ENCODE results near the gene MIDN.

DNA sequence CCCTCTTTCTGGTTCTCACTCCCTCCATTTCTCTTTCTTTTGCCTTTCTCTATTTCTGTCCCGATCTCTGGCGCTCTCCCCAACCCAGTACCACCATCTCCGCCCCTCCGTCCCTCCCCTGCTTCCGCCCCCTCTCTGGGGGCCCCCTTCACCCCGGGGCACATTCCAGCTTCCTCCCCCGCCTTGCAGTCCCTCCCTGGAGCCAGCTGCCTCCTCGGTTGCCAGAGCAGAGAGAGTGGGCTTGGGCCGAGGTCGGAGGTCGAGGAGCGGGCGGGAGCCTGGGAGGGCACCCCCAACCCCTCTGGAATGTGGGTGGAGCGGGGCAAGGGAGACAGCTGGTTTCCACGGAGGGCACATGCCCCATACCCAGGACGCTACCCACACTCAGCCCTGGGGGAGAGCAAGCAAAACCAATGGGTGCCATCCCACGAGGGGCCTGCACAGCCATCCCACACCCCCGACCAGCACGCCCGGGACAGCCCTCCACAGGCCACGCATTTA is 14.3 kb downstream of the MIDN start:
- TF ChIP-seq, protein P1, sequence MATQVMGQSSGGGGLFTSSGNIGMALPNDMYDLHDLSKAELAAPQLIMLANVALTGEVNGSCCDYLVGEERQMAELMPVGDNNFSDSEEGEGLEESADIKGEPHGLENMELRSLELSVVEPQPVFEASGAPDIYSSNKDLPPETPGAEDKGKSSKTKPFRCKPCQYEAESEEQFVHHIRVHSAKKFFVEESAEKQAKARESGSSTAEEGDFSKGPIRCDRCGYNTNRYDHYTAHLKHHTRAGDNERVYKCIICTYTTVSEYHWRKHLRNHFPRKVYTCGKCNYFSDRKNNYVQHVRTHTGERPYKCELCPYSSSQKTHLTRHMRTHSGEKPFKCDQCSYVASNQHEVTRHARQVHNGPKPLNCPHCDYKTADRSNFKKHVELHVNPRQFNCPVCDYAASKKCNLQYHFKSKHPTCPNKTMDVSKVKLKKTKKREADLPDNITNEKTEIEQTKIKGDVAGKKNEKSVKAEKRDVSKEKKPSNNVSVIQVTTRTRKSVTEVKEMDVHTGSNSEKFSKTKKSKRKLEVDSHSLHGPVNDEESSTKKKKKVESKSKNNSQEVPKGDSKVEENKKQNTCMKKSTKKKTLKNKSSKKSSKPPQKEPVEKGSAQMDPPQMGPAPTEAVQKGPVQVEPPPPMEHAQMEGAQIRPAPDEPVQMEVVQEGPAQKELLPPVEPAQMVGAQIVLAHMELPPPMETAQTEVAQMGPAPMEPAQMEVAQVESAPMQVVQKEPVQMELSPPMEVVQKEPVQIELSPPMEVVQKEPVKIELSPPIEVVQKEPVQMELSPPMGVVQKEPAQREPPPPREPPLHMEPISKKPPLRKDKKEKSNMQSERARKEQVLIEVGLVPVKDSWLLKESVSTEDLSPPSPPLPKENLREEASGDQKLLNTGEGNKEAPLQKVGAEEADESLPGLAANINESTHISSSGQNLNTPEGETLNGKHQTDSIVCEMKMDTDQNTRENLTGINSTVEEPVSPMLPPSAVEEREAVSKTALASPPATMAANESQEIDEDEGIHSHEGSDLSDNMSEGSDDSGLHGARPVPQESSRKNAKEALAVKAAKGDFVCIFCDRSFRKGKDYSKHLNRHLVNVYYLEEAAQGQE (IDR thresholded peaks at IDR 0.05; ENCODE audit: insufficient read depth in 1 of 2, low read depth in 2 of 2, low read length in 1 of 2) = no peak
- TF ChIP-seq, protein P2, sequence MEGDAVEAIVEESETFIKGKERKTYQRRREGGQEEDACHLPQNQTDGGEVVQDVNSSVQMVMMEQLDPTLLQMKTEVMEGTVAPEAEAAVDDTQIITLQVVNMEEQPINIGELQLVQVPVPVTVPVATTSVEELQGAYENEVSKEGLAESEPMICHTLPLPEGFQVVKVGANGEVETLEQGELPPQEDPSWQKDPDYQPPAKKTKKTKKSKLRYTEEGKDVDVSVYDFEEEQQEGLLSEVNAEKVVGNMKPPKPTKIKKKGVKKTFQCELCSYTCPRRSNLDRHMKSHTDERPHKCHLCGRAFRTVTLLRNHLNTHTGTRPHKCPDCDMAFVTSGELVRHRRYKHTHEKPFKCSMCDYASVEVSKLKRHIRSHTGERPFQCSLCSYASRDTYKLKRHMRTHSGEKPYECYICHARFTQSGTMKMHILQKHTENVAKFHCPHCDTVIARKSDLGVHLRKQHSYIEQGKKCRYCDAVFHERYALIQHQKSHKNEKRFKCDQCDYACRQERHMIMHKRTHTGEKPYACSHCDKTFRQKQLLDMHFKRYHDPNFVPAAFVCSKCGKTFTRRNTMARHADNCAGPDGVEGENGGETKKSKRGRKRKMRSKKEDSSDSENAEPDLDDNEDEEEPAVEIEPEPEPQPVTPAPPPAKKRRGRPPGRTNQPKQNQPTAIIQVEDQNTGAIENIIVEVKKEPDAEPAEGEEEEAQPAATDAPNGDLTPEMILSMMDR (IDR thresholded peaks at IDR 0.05) = no peak
- TF ChIP-seq SIN3A (IDR thresholded peaks at IDR 0.05; ENCODE audit: borderline replicate concordance, insufficient read depth, low read depth, low read length) = no peak

All from Panc1 (cell line).